NCI-H2081 (cell line): ENCODE data around the gene PIGS.
A peak's percentile ranks its signal among the peaks of the same experiment; 100 is the strongest.
"Not testable (repeated sequence)": the region's sequence is repeated elsewhere in the genome, so short reads cannot be mapped to it uniquely, and the experiment has no call there.

Experiments used
- DNase-seq, 2 experiments: peaks; one replicate each; lab custom pipeline; 2025; lab: John Stamatoyannopoulos, UW

Gene PIGS

DNA sequence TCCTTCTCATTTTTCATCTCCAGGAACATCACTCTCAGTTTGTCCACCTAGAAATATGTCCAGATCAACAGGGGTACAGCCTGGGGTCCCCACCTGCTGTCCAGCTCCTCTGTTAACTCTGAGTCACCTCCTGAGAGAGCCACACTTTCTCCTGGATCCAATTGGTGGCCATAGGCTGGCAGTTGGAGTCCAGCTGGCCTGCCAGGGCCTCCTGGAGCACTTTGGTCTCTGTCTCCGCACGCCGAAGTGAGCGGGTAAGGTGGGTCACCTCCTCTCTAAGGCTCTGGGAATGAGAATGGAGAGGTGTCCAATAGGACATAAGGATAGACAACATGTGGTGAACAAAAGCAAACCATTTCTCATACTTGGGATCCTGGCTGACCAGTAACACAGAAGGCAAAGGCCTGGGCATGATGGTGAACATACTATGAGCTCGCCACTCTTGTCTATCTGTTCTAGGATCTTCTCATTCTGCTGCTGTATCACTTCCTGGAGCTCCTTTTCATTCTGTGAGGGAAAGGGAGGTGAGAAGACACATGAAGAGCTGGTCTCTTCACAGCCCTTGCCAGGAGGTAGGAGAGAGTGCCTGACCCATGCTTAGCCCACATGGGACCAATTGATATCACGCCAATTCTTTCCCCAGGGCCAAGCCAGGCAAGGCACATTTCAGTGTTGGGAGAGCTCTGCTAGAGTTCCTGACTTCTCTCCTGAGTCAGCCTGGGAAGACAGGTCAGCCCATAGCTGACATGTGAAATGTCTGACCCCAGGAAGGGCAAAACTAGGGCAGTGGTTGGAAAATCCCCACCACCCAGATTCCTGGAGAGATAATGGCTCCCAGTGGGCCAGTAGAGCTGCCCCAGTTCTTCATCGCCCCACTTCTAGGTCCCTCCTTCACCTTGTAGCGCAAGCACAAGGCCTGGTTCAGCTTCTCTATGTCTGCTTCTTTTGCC is 7.2 kb upstream of the PIGS start:
- DNase-seq = no peak

DNA sequence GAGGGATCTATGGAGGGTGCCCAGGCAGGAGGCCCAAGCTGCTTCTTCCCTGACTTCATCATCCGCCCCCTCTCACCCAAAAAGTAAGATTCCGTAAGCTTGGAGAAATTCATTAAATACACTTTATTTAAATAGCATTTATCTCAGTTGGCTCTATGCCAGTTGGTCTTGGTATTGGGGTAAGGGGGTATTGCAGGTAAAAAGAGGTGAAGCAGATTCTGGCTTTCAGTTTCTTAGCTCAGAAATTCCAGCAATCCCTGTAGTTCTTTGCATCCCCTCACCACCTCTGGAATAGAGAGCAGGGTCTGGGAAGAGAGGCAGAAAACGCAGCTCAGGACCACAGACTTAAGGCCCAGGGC is 6.1 kb upstream of the PIGS start:
- DNase-seq = no peak

DNA sequence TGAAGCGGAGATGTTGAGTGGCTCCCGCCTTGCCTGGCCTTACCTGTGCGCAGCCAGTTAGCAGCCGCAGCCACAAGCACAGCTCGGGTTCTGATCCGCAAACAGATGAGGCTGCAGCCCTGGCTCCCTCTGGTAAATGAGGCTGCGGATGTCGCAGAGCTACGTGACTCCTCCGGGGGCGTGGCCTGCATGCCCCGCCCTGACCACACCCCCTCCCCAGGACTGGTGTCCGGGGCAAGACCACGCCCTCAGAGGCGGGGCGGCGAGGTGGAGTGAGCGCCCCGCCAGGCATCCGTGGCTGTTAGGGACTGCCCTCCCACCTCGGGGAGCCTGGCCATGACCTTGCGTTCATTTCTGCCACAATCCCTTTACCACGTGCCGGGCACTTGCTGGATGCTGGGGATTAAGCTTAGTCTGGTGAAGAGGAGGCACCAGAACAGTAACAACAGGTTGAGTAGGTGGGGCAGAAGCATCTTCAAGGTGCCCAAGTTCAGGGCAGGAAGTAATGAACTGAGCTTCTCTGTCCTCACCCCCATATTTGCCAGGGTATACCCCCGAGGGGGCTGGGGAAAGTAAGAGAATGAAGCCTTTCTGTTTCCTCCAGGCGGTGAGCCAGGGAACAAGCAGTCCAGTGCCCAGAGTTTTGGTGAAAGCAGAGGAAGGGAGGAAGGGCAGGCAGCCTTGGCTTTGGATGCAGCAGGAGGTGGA is 5.6 kb upstream of the PIGS start, which contains the start of gene ALDOC:
ALDOC (minus strand) TSS at position 138 of the 708 bp plus-strand sequence. CDS start 1,363 bp downstream, outside the sequence.
- peak; percentile 93 for DNase-seq

DNA sequence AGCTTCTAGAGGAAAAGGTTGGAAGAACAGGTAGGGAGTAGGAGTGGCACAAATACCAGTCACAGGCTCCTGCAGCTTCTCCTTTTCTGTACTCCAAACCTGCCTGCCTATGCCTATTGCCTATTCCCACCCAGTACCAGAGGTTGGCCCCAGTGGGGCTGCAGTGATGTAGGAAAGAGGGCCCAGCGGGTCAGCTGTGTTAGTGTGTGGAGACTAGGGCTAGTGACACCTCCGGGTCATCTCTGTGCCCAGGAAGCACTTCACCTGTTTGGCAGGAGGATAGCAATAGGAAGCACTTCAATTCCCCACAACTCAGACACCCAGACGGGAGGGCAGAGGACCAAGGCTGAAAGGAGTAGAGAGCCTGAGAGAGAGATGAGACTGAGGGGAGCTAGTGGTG is 4.7 kb upstream of the PIGS start:
- DNase-seq = not testable (repeated sequence)

DNA sequence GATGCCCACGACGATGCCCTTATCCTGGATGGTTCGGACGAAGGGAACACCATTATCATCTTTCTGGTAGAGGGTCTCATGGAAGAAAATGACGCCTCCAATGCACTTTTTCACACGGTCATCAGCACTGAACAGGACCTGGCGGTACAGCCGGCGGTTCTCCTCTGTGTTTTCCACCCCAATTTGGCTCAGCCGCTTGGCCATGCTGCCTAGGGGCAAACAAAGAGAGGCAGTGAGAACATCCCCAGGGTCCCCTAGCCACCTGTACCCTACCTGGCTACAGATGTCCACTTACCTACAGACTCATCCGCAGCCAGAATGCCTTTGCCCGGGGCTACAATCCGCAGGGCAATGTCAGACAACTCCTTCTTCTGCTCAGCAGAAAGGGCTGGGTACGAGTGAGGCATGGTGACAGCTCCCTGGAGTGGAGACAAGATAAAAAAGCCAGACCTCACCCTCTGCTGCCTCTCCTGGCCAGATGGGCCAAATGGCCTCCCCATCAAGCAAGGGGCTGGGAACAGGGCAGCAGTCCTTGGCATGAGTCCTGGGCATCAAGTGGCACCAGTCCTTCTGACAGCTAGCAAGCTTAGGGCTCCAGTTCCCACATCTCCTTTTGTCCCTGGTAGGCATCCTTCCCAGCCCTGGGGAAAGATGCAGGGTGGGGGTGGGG is 3.9 kb upstream of the PIGS start:
- no peak for DNase-seq

DNA sequence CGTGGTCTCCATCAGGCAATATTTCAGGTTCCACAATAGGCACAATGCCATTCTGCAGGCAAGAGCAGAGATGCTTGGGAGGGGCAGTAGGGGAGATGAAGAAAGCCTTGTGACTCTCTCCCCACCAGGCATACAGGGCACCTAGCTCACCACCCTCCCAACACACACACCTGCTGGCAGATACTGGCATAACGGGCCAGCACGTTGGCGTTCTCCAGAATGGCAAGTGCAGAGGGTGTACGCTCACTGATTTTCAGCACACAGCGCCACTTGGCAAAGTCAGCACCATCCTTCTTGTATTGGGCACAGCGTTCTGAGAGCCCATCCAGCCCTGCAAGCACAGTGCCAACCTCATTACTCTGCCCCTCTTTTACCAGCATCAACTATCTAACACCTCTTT is 3.2 kb upstream of the PIGS start:
- no peak for DNase-seq

DNA sequence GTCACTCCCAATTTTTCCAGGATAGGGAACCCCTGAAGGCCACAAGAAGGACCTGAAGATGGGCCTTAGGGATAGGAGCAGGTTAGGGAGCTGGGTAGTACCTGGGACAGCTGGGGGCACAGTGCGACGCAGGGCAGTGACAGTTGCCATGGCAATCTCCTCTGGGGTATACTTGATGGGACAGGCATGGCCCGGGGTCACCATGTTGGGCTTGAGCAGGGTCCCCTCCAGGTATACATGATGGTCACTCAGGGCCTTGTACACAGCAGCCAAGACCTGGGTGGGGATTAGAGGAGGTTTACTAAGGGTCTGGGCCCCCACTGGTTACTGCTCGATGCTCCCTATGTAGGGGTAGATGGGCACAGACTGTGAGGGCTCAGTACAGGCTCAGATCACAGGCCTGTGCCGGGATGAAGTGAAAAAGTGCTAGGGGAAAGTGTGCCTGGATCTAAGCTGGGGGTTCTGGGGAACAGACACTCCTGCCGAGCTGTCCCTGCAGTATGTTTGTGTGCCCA is 2.7 kb upstream of the PIGS start:
- DNase-seq = no peak

DNA sequence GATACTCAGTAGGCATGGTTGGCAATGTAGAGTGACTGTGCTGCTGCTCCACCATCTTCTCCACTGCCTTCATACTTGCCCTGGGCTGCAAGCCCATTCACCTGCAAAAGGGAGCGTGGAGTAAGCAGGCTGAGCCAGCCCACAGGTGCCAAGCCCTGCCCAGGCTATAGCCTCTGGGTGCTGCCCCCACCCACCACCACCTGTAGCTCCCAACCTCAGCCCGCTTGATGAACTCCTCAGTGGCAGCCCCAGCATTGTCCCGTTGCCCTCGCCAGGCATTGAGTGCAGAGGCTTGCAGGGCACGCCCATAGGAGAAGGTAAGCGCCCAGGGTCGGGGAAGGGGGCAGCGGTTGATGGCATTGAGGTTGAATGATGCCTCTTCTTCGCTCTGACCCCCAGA is 2.2 kb upstream of the PIGS start:
- no peak for DNase-seq

DNA sequence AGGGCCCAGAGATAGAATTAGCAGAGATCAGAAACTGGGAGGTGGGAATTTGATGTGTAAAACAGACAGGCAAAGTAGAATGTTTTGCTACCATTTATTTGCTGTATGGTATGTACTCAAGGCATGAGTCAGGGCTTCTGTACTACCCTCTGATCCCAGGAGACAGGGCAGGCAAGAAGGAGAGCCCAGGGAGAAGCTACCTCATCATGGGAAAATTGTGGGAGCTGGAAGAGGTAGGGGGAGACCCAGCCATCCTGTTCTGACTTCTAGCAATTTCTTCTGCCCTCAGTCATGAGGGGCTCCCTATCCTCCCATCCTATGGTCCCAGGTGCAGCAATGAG is 1.7 kb upstream of the PIGS start:
- no peak for DNase-seq

DNA sequence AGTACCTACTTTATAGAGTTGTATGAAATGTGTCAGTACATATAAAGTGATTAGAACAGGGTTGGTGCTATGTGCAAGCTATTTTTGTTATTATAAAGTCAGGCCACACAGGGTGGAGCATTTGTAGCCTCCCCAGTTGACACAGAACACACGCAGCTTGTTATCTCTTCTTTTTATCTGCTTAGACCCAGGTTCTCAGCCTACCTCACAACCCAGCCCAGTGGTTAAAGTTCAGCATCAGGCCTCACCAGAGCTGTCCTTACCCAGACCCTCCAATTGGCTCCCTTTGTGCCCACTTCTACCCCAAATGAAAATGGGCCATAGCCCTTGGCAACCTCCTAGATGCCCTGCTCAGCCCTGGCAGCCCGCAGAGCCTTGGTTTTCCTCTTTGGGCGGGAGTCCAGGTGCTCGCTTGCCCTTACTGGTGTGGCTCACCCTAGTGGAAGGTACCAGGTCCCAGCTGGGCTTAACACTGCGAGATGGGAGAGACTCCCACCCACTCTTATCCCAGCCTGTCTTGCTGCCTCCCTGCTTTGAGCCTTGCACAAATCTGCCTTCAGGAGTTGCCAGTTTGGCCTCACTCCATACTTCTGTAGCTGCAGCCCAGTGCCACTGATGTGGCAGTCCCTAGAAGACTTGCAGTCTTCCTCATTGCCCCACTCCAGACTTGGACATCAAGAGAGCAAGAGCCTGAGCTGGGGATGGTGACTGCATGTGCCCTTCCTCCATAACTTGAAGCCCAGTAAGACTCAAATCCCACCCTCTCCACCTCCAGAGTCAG is 1.1 kb upstream of the PIGS start:
- no peak for DNase-seq

DNA sequence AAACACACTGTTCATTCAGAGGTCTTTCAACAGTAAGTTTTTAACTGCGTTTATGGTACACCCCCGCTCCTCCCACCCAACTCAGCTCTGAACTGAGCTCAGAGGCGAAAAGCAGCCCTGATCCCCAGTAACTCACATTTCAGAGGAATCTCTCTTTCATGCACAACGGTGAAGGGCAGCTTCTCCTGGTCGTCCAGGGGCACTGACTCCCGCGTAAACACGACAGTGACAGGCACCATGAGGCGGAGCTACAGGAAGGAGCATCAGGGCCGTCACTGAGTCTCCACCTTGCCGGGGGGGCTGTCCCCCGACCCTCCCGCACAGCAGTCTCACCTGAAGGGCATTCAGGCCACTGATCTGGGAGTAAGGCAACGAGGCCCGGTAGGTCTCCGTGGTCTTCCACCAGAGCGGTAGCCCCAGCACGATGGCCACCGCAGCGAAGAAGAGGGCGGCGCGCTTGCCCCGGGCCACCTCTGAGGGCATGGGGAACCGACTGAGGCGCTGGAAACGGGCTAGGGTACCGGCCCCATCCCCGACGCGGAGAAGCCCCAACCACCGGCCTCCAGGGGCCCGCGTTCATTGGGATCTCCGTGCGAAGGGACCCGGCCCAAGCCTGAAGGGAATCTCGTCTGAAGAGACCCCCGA is 486 bp downstream of the PIGS start:
- peak; percentile 12 to 63 for DNase-seq

DNA sequence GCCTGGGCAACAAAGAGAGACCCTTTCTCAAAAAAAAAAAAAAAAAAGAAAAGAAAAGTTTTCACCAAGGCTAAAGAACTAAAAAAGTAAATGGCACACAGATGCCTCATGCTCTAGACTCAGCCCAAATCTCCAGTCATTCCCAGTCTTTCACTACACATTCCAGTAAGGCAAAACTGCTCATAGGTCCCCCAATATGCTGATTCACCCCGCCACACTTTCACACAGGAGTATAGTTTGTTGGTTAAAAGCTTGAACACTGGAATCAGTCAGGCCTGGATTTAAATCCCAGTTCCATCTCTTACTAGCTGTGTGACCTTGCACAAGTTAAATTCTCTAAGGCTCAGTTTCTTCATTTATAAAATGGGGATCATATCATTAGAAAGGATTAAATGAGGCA is 1.9 kb downstream of the PIGS start:
- DNase-seq = no peak

DNA sequence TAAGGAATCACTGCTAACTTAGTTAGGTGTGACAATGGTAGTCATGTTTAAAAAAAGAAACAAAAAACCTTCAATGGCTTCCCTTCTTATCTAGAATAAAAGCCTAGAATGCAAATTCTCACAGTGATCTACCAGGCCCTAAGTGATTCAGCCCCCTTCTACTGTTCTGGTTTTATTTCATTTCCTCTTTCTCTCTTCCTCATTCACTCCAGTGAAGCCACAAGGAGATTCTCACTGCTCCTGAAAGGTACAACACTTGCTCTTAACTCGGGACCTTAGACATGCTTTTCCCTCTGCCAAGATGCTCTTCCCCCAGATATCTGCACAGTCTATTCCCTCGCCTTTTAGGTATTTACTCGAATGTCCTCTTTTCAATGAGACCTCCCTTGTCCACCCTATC is 3.7 kb downstream of the PIGS start:
- DNase-seq = no peak

DNA sequence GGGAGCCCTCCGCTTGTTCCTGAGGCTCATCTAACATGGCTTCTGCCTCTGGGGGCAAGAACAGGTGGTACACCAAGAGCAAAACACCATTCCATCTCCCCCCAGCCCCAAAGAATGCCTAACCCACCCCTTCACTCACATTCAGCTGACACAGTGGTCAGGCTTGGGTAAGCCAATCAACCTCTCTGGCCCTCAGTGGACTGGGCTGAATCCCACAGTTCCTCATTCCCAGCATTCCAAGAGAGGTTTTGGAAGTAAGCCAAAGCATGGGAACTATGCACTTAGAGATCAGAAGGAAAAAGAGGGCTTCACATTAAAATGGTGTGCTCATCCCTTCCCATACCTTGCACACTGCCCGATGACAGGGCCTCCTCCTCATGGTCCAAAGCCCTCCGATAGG is 7.8 kb downstream of the PIGS start:
- no peak for DNase-seq

DNA sequence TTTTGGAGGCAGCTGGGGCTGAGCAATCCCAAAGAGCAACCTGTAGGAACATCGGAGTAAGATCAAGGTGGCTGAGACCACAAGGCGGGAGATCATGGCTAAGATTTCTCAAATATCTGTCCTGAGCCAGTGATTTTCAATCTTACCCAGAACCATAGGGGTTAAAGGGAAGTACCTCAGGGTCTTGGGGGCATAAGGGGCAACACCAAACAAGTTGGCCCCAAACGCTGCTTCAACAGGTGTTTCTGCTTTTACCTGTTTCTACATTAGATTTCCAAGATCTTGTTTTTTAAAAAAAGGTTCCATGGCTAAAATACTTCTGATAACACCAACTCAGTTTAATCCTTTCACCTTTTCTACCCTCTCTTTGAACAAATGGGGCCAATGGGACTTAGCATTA is 16.3 kb downstream of the PIGS start:
- DNase-seq = no peak

DNA sequence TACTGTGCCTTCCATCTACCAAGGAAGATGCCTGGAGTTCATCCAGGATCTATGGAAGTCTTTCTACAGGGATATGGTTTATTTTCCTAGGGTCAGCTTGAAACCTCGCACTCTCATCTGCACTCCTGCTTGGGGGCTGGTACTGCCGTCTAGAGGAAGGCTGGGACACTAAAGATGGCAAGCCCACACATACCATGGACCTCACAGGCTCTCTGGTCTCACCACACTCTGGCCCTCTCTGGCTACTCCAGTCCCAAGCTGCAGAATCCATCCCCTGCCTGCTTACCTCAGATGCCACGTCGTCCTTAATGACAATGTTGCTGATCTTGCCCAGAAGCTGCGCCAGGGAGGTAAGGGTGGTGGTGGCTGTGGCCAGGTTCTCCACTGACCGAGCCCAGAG is 16.8 kb downstream of the PIGS start:
- no peak for DNase-seq

DNA sequence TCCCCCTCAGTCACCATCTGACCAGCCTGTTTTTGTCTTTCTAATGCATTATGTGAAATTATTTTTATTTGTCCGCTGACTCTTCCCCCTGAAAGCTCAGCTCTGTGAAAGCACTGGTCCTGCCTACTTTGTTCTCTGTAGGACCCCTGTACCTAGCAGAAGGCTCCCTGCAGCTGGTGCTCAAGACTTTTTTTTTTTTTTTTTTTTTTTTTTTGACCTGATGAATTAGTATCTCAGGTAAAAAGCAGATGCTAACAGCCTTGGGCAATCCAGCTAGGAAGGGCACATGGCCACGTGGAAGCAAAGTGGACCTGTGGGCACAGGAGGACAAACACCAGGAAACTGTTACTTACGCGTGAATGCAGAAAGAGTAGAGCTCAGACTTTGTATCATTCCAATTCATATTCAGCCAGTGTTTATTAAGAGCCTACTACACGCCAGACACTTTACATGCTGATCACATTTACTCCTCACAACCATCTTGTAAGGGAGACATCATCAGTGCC is 18.3 kb downstream of the PIGS start:
- DNase-seq = no peak

DNA sequence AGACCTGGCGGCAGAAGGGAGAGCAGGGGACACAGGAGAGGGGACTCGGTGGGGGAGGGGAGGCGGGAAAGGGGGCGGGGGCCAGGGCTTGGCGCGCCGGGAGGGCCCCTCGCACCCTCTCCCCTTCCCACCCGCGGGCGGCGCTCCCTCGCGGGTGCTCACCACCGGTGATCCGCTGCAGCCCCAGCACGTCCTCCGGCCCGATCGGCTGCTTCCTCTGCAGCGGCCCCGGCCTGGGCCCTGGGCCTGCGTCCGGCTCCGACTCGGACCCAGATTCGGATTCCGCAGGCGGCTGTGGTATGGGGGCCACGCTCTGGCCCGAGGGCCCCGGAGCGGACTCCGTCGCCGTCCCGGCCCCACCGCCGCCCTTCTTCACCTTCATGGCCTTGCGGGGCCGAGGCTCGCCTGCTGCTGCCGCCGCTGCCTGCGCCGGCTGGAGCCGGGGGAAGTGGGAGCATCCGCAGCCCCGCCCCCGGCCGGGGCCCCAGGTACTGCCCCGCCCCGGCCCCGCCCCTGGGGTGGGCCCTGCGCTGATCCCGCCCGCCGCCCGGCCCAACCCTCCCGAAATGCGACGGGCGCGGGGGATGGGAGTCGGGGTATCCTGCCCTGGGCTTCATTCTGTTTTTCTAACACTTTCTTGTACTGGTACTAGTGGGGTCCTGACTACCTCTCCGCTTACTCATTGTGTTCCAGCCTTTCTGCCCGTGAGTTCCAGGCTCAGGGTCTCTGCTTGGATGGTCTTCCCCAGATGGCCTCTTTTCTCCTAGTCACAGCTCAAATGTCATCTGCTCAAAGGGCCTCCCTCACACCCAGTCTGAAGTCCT is 18.9 kb downstream of the PIGS start, which contains the start of gene UNC119:
UNC119 (minus strand) TSS at position 449 of the 824 bp plus-strand sequence; CDS start at position 382, 67 bp downstream.
- peak; percentile 51 to 59 for DNase-seq

DNA sequence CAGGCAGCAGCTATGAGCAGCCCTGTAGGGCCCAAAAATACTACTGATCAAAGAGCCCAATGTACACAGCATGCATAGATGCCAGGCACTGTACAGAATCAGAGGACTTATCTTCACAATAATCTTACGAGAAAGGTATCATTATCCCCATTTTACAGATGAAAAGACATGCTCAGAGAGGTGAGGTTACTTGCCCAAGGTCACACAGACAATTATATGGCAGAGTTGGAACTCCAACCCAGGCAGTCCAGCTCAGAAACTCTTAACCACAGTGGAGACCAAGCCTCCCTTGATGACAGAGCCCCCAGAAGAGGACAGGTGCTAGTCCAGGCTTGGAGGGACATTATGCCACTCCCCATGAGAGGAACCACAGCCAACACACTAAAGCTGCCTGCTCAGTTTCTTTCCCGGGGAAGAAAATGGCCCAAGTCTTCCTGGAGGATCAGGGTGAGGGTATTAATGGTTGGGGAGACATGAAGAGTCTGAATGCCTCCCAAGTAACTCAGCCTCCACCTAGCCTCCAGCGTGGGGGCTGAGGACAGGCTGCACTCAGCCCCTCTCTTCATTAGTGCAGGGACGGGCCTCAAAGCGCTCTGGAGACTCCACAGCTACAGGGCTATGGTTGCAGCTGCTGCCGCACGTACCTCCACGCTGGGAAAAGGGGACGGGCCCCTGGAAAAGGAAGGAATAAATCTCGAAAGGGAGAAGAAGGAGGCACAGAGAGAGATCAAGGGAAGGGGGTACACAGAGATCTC is 19.7 kb downstream of the PIGS start:
- DNase-seq = no peak
